ENCODE measurements around the gene STX16. TPM values are rescaled to one million over a fixed set of nuclear protein-coding genes. Genes with fewer than 3 reads are reported as not detected.

Gene STX16
- total RNA-seq, 1 donor from 2014 or later = 87.5 TPM

- no peak for DNase-seq (ENCODE audit: low spot score in 2 of 2, unreplicated experiment in 2 of 2)
- TF ChIP-seq CTCF (IDR thresholded peaks at IDR 0.05; ENCODE audit: unreplicated experiment) = no peak
- H3K27ac Mint-ChIP-seq = no peak overlapping the region
- H3K27me3 Mint-ChIP-seq (ENCODE audit: low read depth) = peaks cover 21% of the 10 kb centered on the region
- peaks cover 6% of the 10 kb centered on the region for H3K9me3 Mint-ChIP-seq
- no peak overlapping the region for H3K4me3 Mint-ChIP-seq
- H3K36me3 Mint-ChIP-seq = no peaks in the 10 kb centered on the region
- peaks cover 8% of the 10 kb centered on the region for H3K4me1 Mint-ChIP-seq
These were observed 14.6 kb upstream of the STX16 start for GRCh38 chr20:58636396-58636982.

GRCh38 chr20:58636983-58637421, 14.1 kb upstream of the STX16 start:
- Mint-ChIP-seq H3K9me3 (peaks cover 7% of the 10 kb centered on the region), H3K27me3 (ENCODE audit: low read depth) (peaks cover 22% of the 10 kb centered on the region), H3K4me1 (peaks cover 8% of the 10 kb centered on the region), H3K36me3 (no peaks in the 10 kb centered on the region), H3K27ac (no peak overlapping the region), H3K4me3 (no peak overlapping the region)
- no peak for DNase-seq (ENCODE audit: low spot score in 2 of 2, unreplicated experiment in 2 of 2)
- peak; percentile 22 for TF ChIP-seq CTCF (IDR thresholded peaks at IDR 0.05; ENCODE audit: unreplicated experiment)

- no peak overlapping the region for H3K27ac Mint-ChIP-seq
- peak; percentile 9 for TF ChIP-seq CTCF (IDR thresholded peaks at IDR 0.05; ENCODE audit: unreplicated experiment)
- peaks cover 7% of the 10 kb centered on the region for H3K9me3 Mint-ChIP-seq
- no peak overlapping the region for H3K4me3 Mint-ChIP-seq
- DNase-seq (ENCODE audit: low spot score in 2 of 2, unreplicated experiment in 2 of 2) = no peak
- H3K27me3 Mint-ChIP-seq (ENCODE audit: low read depth) = peaks cover 28% of the 10 kb centered on the region
- H3K36me3 Mint-ChIP-seq = no peaks in the 10 kb centered on the region
- H3K4me1 Mint-ChIP-seq = peaks cover 8% of the 10 kb centered on the region
These were observed 13.4 kb upstream of the STX16 start for GRCh38 chr20:58637466-58638213.

- Mint-ChIP-seq H3K27ac (no peak overlapping the region), H3K4me3 (no peak overlapping the region), H3K9me3 (peaks cover 7% of the 10 kb centered on the region), H3K4me1 (peaks cover 8% of the 10 kb centered on the region), H3K36me3 (no peaks in the 10 kb centered on the region), H3K27me3 (ENCODE audit: low read depth) (peaks cover 28% of the 10 kb centered on the region)
- no peak for DNase-seq (ENCODE audit: low spot score in 2 of 2, unreplicated experiment in 2 of 2)
- no peak for TF ChIP-seq CTCF (IDR thresholded peaks at IDR 0.05; ENCODE audit: unreplicated experiment)
These were observed 12.5 kb upstream of the STX16 start for GRCh38 chr20:58638467-58639181.

- Mint-ChIP-seq H3K27me3 (ENCODE audit: low read depth) (peaks cover 28% of the 10 kb centered on the region), H3K4me1 (peaks cover 2% of the 10 kb centered on the region), H3K27ac (no peak overlapping the region), H3K36me3 (no peaks in the 10 kb centered on the region), H3K9me3 (peaks cover 7% of the 10 kb centered on the region), H3K4me3 (no peak overlapping the region)
- DNase-seq (ENCODE audit: low spot score in 2 of 2, unreplicated experiment in 2 of 2) = no peak
- no peak for TF ChIP-seq CTCF (IDR thresholded peaks at IDR 0.05; ENCODE audit: unreplicated experiment)
These were observed 11.6 kb upstream of the STX16 start for GRCh38 chr20:58639182-58640146.
